Fibroblast of lung (primary cell): ENCODE data around the gene PAK3.

ENCODE experiments used
- CTCF ChIP-seq, 2 donors: IDR thresholded peaks in 1 of 2; conservative IDR thresholded peaks in 1 of 2; 1 replicate in 1 of 2; 2 replicates in 1 of 2; pipeline ENCODE4 v1.5.1; 2011 to 2012; ENCODE audit warnings: low read length in 2 of 2, control low read depth in 1 of 2, inconsistent platforms in 1 of 2, low read depth in 1 of 2, mild to moderate bottlenecking in 1 of 2
- EZH2 ChIP-seq: IDR thresholded peaks from 2 replicates; pipeline ENCODE4 v1.5.1; 2012; ENCODE audit warnings: low read length, control low read depth, mild to moderate bottlenecking; ENCODE audit errors: missing control alignments

GRCh38 chrX:111168314-111168713, 72.3 kb downstream of the PAK3 start:
- TF ChIP-seq CTCF (conservative IDR thresholded peaks at IDR 0.05 in 1 of 2, IDR thresholded peaks at IDR 0.05 in 1 of 2; ENCODE audit: low read depth in 1 of 2, low read length in 2 of 2) (no peak), EZH2 (no peak)
